Right renal pelvis (tissue), 4 donors: ENCODE measurements around the gene DPYD. TPM values are rescaled to one million over a fixed set of nuclear protein-coding genes. Genes with fewer than 3 reads are reported as not detected.

Experiments
- DNase-seq, 4 donors: peaks; one replicate each; pipeline ENCODE4 v3.0.0-alpha.2; 2013; ENCODE audit warnings: low read depth in 4 of 4, low spot score in 3 of 4, missing footprints in 1 of 4
- polyA plus RNA-seq, 4 donors: library from polyadenylated mRNA; unstranded; fragments of 120-200 nt; gene quantifications; one replicate each; pipeline ENCODE4 v1.2.1, GENCODE V29; 2013; ENCODE audit not compliant: insufficient read length in 4 of 4

DPYD gene
- polyA plus RNA-seq, 4 donors: 13.7 to 15.4 (median 14.8) TPM

- DNase-seq: no peak
Measured at GRCh38 chr1:97636941-97637340, 283.9 kb downstream of the DPYD start.

- no peak for DNase-seq
Measured at GRCh38 chr1:97634758-97635157, 286.1 kb downstream of the DPYD start.

- no peak for DNase-seq
Measured at GRCh38 chr1:97632776-97633175, 288.1 kb downstream of the DPYD start.

- no peak for DNase-seq
Measured at GRCh38 chr1:97632075-97632474, 288.8 kb downstream of the DPYD start.

- peak in 2 of 4 donors; percentile 4 to 16 for DNase-seq
Measured at GRCh38 chr1:97630948-97631347, 289.9 kb downstream of the DPYD start.

GRCh38 chr1:97630281-97630680 lies 290.6 kb downstream of the DPYD start:
- no peak for DNase-seq

GRCh38 chr1:97623220-97623619 lies 297.6 kb downstream of the DPYD start:
- no peak for DNase-seq

GRCh38 chr1:97621955-97622354 lies 298.9 kb downstream of the DPYD start:
- no peak for DNase-seq

- no peak for DNase-seq
Measured at GRCh38 chr1:97619706-97620105, 301.1 kb downstream of the DPYD start.

- no peak for DNase-seq
Measured at GRCh38 chr1:97610748-97611147, 310.1 kb downstream of the DPYD start.

- DNase-seq: no peak
Measured at GRCh38 chr1:97610102-97610501, 310.7 kb downstream of the DPYD start.

GRCh38 chr1:97608272-97608671 lies 312.6 kb downstream of the DPYD start:
- no peak for DNase-seq

- DNase-seq: peak in 2 of 4 donors; percentile 1 to 2
Measured at GRCh38 chr1:97603776-97604175, 317.1 kb downstream of the DPYD start.

GRCh38 chr1:97603218-97603617 lies 317.6 kb downstream of the DPYD start:
- DNase-seq: no peak

GRCh38 chr1:97599447-97599846 lies 321.4 kb downstream of the DPYD start:
- DNase-seq: no peak

- DNase-seq: no peak
Measured at GRCh38 chr1:97593192-97593591, 327.6 kb downstream of the DPYD start.

- DNase-seq: no peak
Measured at GRCh38 chr1:97588772-97589171, 332.1 kb downstream of the DPYD start.

- DNase-seq: no peak
Measured at GRCh38 chr1:97581614-97582051, 339.2 kb downstream of the DPYD start.

- no peak for DNase-seq
Measured at GRCh38 chr1:97577613-97578012, 343.2 kb downstream of the DPYD start.

- DNase-seq: no peak
Measured at GRCh38 chr1:97573553-97573952, 347.3 kb downstream of the DPYD start.

- DNase-seq: no peak
Measured at GRCh38 chr1:97572561-97572960, 348.3 kb downstream of the DPYD start.

- no peak for DNase-seq
Measured at GRCh38 chr1:97571760-97572159, 349.1 kb downstream of the DPYD start.

GRCh38 chr1:97570691-97571090 lies 350.1 kb downstream of the DPYD start:
- DNase-seq: no peak
